Thyroid gland (tissue), 4 donors: ENCODE results near the gene ETS1. TPM values are rescaled to one million over a fixed set of nuclear protein-coding genes. Genes with fewer than 3 reads are reported as not detected.

Experiments used
- DNase-seq, 2 donors: peaks; one replicate each; pipeline ENCODE4 v3.0.0-alpha.2; 2019
- H3K27ac ChIP-seq, 3 donors: fragments of 200-600 bp; sonication (generic); 1 replicate in 2 of 3; 2 replicates in 1 of 3; pipeline ENCODE4 v1.5.1; 2016 to 2019; ENCODE audit warnings: mild to moderate bottlenecking in 1 of 3, moderate library complexity in 1 of 3
- H3K27me3 ChIP-seq: fragments of 200-600 bp; sonication (generic); one replicate; pipeline ENCODE4 v1.5.1; 2019
- H3K36me3 ChIP-seq, 2 donors: fragments of 200-600 bp; sonication (generic); one replicate each; pipeline ENCODE4 v1.5.1; 2016 to 2019
- H3K4me1 ChIP-seq, 2 donors: fragments of 200-600 bp; sonication (generic); one replicate each; pipeline ENCODE4 v1.5.1; 2017 to 2019
- H3K4me3 ChIP-seq, 3 donors: fragments of 200-600 bp; sonication (generic); replicated peaks in 1 of 3; 1 replicate in 2 of 3; 2 replicates in 1 of 3; pipeline ENCODE4 v1.5.1; 2016; ENCODE audit warnings: mild to moderate bottlenecking in 1 of 3
- H3K9me3 ChIP-seq: fragments of 200-600 bp; sonication (generic); one replicate; pipeline ENCODE4 v1.5.1; 2017
- CTCF ChIP-seq, 6 experiments: fragments of 200-600 bp in 3 of 6; fragments of 450-650 bp in 3 of 6; sonication (generic) in 3 of 6; IDR thresholded peaks; one replicate each; pipeline ENCODE4 v1.5.1; 2016 to 2019; ENCODE audit warnings: antibody characterized with exemption in 6 of 6, mild to moderate bottlenecking in 2 of 6, inconsistent platforms in 1 of 6, moderate library complexity in 1 of 6
- POLR2A ChIP-seq, 2 donors: fragments of 450-650 bp; IDR thresholded peaks; one replicate each; pipeline ENCODE4 v1.6.1; 2017; ENCODE audit warnings: antibody characterized with exemption in 2 of 2, mild to moderate bottlenecking in 2 of 2, moderate library complexity in 1 of 2
- WGBS, 2 donors: methylation state at CpG; one replicate each; pipeline ENCODE4 v1.1.5; 2017; 5-methylcytosine and 5-hydroxymethylcytosine counted together
- intact Hi-C: fragments of 100-400 bp; cut with DNase I; formaldehyde crosslinking; loops from one replicate; pipeline ENCODE4 v1.15.1; 2023
- total RNA-seq, 4 donors: library from RNA; depleted of rRNA; stranded (reverse); fragments of >200 nt; gene quantifications; one replicate each; pipeline ENCODE4 v1.2.3, GENCODE V29; 2016

The ETS1 gene
- total RNA-seq, 4 donors from 2014 or later = 38.4 to 79.4 (median 58.4) TPM

- H3K4me3 ChIP-seq = no peak overlapping the region
- H3K9me3 ChIP-seq = no peaks in the 10 kb centered on the region
- DNase-seq = no peak
- H3K4me1 ChIP-seq = peaks cover 0 to 15% of the 10 kb centered on the region in 2 donors
- TF ChIP-seq CTCF (IDR thresholded peaks at IDR 0.05) = no peak
- TF ChIP-seq POLR2A (IDR thresholded peaks at IDR 0.05) = no peak
- no peaks in the 10 kb centered on the region for H3K36me3 ChIP-seq
- no peaks in the 10 kb centered on the region for H3K27me3 ChIP-seq
- peak overlapping the region in 1 of 3 donors; percentile 26 for H3K27ac ChIP-seq
- intact Hi-C loops = no loop called here
- WGBS, 2 donors = 68 to 89% methylated on average over 7 to 8 of the region's 8 CpGs
Observed at GRCh38 chr11:128424851-128425285, 162.5 kb downstream of the ETS1 start.

GRCh38 chr11:128424271-128424711 lies 163.1 kb downstream of the ETS1 start:
- no peaks in the 10 kb centered on the region for H3K36me3 ChIP-seq
- peak overlapping the region in 1 of 3 donors; percentile 26 for H3K27ac ChIP-seq
- 49% methylated on average over 8 of the region's 8 CpGs for WGBS, 2 donors
- DNase-seq = no peak
- no peak overlapping the region for H3K4me3 ChIP-seq
- intact Hi-C loops = no loop called here
- no peak for TF ChIP-seq CTCF (IDR thresholded peaks at IDR 0.05)
- no peak for TF ChIP-seq POLR2A (IDR thresholded peaks at IDR 0.05)
- H3K9me3 ChIP-seq = no peaks in the 10 kb centered on the region
- H3K27me3 ChIP-seq = no peaks in the 10 kb centered on the region
- peaks cover 0 to 15% of the 10 kb centered on the region in 2 donors for H3K4me1 ChIP-seq

- no peaks in the 10 kb centered on the region for H3K9me3 ChIP-seq
- no peak for TF ChIP-seq CTCF (IDR thresholded peaks at IDR 0.05)
- TF ChIP-seq POLR2A (IDR thresholded peaks at IDR 0.05) = no peak
- WGBS, 2 donors = 81 to 87% methylated on average over 15 to 16 of the region's 16 CpGs
- no peak overlapping the region for H3K27ac ChIP-seq
- no peaks in the 10 kb centered on the region for H3K27me3 ChIP-seq
- H3K4me1 ChIP-seq = peaks cover 0 to 15% of the 10 kb centered on the region in 2 donors
- intact Hi-C loops = no loop called here
- no peaks in the 10 kb centered on the region for H3K36me3 ChIP-seq
- H3K4me3 ChIP-seq = no peak overlapping the region
- DNase-seq = peak in 1 of 2 donors; percentile 21
Observed at GRCh38 chr11:128422576-128423370, 164.6 kb downstream of the ETS1 start.

- H3K27ac ChIP-seq = no peak overlapping the region
- intact Hi-C loops = no loop called here
- 86 to 88% methylated on average over 6 of the region's 6 CpGs for WGBS, 2 donors
Observed at GRCh38 chr11:128421577-128422330, 165.6 kb downstream of the ETS1 start.

More at GRCh38 chr11:128421577-128422330, 165.6 kb downstream of the ETS1 start:
- Histone ChIP-seq H3K4me1 (peaks cover 0 to 15% of the 10 kb centered on the region in 2 donors), H3K36me3 (no peaks in the 10 kb centered on the region), H3K4me3 (no peak overlapping the region), H3K27me3 (no peaks in the 10 kb centered on the region), H3K9me3 (no peaks in the 10 kb centered on the region)
- DNase-seq = no peak
- TF ChIP-seq POLR2A (IDR thresholded peaks at IDR 0.05) = no peak
- TF ChIP-seq CTCF (IDR thresholded peaks at IDR 0.05) = no peak
